HL-60 (cell line): ENCODE data around the gene MTMR6.

Experiments used
- DNase-seq, 2 experiments: peaks; one replicate each; pipeline ENCODE4 v3.0.0-alpha.2; 2010 to 2020; ENCODE audit warnings: low read depth in 1 of 2, low spot score in 1 of 2
- H3K27ac ChIP-seq: fragments of 250-450 bp; sonication (Bioruptor Pico); replicated peaks from 2 replicates; pipeline ENCODE4 v1.5.1; 2020; ENCODE audit warnings: mild to moderate bottlenecking, moderate library complexity
- H3K27me3 ChIP-seq: fragments of 250-450 bp; sonication (Bioruptor Pico); 2 replicates; pipeline ENCODE4 v1.5.1; 2021; ENCODE audit warnings: mild to moderate bottlenecking, moderate library complexity; ENCODE audit not compliant: insufficient read depth, poor library complexity, severe bottlenecking
- H3K4me3 ChIP-seq: replicated peaks from 2 replicates; pipeline ENCODE4 v1.5.1; 2011; ENCODE audit warnings: mild to moderate bottlenecking, control low read depth, low read length; ENCODE audit not compliant: insufficient read depth
- CTCF ChIP-seq: IDR thresholded peaks from one replicate; pipeline ENCODE4 v1.5.1; 2011; ENCODE audit warnings: low read length, control low read depth, inconsistent platforms; ENCODE audit not compliant: insufficient read depth
- GABPA ChIP-seq: IDR thresholded peaks from 2 replicates; pipeline ENCODE4 v1.6.1; 2012; ENCODE audit warnings: low read depth
- POLR2AphosphoS5 ChIP-seq: IDR thresholded peaks from 2 replicates; pipeline ENCODE4 v1.6.1; 2012; ENCODE audit warnings: low read depth
- REST ChIP-seq: IDR thresholded peaks from 2 replicates; pipeline ENCODE4 v1.6.1; 2012; ENCODE audit warnings: low read depth; ENCODE audit not compliant: insufficient replicate concordance
- SPI1 ChIP-seq: IDR thresholded peaks from 2 replicates; pipeline ENCODE4 v1.6.1; 2012; ENCODE audit warnings: low read depth, mild to moderate bottlenecking, borderline replicate concordance

The MTMR6 gene

GRCh38 chr13:25248071-25248470, 39.2 kb downstream of the MTMR6 start:
- Histone ChIP-seq H3K4me3 (no peak overlapping the region), H3K27me3 (no peaks in the 10 kb centered on the region), H3K27ac (no peak overlapping the region)
- peak; percentile 40; the same call in 1 of the 2 replicates for TF ChIP-seq SPI1
- no peak for TF ChIP-seq CTCF
- peak in 1 of 2 experiments; percentile 47 for DNase-seq

GRCh38 chr13:25247360-25247759, 39.9 kb downstream of the MTMR6 start:
- DNase-seq = no peak
- Histone ChIP-seq H3K27me3 (no peaks in the 10 kb centered on the region), H3K4me3 (no peak overlapping the region), H3K27ac (no peak overlapping the region)
- TF ChIP-seq SPI1 (no peak), REST (no peak)

GRCh38 chr13:25244123-25244522, 43.2 kb downstream of the MTMR6 start:
- no peaks in the 10 kb centered on the region for H3K27me3 ChIP-seq
- no peak for DNase-seq
- H3K4me3 ChIP-seq = no peak overlapping the region
- TF ChIP-seq POLR2AphosphoS5 (no peak), SPI1 (no peak), REST (no peak), GABPA (no peak), CTCF (no peak)
- H3K27ac ChIP-seq = no peak overlapping the region

- Histone ChIP-seq H3K4me3 (no peak overlapping the region), H3K27ac (no peak overlapping the region), H3K27me3 (no peaks in the 10 kb centered on the region)
- TF ChIP-seq GABPA (no peak), SPI1 (no peak), REST (no peak), POLR2AphosphoS5 (no peak), CTCF (no peak)
- no peak for DNase-seq
These were observed 44.3 kb downstream of the MTMR6 start for GRCh38 chr13:25242956-25243355.
